ENCODE data around the gene SP100.
"Not testable (repeated sequence)": the region's sequence is repeated elsewhere in the genome, so short reads cannot be mapped to it uniquely, and the experiment has no call there.

SP100 gene

DNA sequence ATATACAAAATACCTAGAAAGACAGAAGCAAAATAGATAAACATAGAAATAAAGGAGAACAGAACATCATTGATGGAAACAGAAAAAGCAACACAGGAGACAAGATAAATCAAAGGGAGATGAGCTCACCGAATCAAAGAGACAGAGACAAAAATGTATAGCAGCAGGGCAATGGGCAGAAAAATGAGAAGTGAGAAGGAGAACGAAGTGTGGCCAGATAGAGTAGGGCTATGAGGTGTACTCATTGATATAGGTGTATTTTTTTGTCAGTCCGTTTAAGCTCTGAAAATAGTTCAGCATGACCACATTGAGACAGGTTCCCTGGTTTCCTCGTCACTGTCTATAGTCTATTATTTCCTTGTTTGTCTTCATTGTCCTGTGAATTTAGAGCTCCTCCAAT, 55.1 kb downstream of the SP100 start:
- DNase-seq: no peak

DNA sequence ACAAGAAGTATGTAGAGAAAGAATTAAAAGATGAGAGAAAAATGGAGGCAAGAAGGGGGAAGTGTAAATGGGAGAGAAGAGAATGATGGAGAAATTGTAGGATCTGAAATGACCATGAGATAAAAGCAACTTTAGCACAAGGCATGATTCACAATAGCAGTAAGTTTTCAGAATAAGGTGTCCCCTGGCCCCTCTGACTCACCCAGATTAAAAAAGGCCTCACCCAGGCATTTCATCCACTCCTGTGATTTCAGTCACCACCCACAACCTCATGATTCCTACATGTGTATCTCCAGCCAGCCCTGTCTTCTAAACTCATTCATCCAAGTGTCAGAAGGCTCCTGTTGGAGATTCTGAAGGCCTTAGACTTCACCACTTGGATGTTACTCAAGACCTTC, 56.6 kb downstream of the SP100 start:
- DNase-seq: no peak

DNA sequence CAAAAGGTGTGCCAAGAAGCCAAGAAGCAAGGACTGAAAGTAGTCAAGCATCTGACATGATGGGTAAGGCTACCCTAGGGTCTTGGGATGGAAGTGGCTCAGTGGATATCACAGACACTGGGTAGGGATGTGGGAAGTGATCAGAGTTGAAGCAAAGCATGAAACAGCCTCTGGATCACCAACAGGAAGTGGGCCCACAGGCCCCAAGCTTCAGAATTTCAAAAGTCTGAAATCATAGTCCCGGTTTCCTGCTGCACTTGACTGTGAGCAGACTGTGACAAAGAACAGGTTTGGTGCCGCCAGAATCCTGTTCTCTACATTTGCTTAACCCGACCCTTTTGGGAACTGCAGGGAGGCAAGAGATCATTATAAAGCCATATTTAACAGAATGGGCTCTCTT, 57.4 kb downstream of the SP100 start:
- DNase-seq: no peak

DNA sequence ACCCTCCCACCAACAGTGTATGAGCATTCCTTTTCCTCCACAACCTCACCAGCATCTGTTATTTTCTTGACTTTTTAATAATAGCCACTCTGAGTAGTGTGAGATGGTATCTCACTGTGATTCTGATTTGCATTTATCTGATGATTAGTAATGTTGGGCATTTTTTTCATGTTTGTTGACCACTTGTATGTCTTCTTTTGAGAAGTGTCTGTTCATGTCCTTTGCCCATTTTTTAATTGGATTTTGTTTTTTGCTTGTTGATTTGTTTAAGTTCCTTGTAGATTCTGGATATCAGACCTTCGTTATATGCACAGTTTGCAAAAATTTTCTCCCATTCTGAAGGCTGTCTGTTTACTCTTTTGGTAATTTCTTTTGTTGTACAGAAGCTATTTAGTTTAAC, 59.1 kb downstream of the SP100 start:
- no peak for DNase-seq

DNA sequence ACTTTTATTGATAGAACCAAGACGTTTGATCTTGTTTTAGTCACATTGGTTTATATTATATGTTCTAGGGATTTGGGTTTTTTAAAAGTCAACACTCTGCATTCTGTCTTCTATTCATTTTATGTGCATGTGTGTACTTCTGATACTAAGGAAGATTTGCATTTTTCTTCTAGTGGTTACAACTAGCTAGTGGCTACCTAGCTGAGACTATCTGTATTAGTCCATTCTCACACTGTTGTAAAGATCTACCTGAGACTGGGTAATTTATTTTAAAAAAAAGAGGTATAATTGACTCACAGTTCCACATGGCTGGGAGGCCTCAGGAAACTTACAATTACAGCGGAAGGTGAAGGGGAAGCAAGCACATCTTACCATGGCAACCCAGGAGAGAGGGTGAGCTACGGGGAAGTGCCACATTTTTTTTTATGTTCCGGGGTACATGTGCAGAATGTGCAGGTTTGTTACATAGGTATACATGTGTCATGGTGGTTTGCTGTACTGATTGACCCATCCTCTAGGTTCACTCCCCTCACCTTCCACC, 69.9 kb downstream of the SP100 start:
- DNase-seq: no peak

DNA sequence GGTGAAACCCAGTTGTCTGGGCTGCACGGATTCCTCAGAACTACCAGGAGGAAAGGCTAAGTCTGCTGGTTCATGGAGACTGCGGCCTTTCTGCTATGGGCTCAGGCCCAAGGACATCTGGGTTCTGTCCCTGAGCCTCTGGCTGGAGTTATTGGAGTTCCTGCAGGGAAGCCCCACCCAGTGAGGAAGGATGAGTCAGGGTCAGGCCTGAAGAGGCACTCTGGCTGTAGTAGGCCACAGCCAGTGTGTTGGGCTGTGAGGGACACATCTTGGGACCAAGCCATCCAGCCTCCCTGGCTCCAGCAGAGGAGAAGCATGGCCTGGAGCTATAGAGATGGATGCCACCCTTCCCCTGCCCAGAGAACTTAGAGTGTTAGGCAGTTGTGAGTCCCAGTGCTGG, 75.2 kb downstream of the SP100 start:
- not testable (repeated sequence) for DNase-seq

DNA sequence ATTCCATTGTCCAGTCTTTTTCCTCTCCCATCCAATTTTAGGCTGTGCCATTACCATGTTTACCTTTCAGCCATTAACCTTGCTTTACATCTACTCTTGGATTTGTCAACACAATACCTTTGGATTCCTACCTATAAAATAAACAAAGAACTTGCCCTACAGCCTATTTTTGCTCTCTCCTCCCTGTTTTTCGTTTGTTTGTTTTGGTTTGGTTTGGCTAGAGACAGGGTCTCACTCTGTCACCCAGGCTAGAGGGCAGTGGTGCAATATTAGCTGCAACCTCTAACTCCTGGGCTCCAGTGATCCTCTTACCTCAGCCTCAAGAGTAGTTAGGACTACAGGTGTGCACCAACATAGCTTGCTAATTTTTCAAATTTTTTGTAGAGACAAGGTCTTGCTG, 76.1 kb downstream of the SP100 start:
- DNase-seq: no peak

DNA sequence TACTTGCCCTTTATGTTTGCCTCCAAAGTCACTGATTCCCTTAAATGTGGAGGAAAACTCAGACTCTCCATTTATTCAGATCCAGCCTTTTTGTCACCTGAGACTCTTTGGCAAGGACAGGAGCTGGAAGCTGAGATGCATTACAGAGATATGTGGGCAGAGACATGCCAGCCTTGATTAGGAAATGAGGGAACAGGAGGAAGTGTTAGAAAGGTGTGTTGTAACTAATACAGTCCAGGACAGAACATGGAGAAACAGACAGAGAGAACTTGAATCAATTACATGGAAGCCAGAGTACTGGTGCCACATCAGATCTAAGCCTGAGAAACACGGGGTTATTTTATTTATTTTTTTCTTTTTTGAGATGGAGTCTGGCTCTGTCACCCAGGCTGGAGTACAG, 79.0 kb downstream of the SP100 start:
- DNase-seq: no peak

DNA sequence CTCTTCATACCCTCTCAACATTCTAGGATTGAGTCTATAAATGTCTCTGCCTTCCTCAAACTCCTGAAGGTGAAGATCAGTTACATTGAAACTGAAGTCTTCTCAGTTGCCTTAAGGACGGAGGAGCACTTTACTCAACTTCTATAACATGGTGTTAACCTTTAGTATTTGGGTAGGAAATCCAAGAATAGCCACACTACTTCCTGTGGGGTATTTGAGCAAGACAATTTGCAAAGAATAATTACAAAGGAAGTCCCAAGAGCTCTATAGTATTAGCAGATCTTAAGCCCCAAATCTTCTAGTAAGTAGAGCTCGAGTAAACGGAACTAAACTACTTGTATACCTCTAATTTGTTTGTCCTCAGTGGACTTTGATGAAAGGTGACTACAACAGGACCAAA, 80.9 kb downstream of the SP100 start:
- peak; percentile 2 for DNase-seq

DNA sequence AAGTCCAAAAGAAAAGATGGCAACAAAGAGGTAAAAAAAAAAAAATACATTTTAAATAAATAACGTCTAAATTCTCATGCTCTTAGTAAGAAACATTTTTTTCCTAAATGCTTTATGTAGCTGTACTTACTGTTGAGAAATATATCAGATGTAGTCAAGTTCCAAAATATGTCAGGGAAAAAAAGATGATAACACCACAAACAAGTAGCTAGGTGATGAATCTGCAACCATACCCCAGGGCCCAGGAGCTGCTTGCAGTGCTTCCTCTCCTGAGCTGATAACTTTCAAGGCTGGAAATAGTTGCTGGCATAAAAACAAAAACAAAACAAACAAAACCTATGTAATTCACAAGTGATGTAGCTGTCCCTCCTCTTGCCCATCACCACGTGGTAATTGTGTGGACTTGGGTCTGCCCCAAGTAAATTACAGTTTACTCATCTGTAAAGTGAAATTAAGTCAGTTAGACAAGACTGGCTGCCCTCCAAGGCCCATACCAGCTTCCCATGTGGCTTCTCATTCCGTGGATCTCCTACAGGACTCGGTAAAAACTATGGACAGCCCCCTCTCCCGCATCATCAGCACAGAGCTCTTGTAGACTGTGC, 82.6 kb downstream of the SP100 start:
- no peak for DNase-seq

DNA sequence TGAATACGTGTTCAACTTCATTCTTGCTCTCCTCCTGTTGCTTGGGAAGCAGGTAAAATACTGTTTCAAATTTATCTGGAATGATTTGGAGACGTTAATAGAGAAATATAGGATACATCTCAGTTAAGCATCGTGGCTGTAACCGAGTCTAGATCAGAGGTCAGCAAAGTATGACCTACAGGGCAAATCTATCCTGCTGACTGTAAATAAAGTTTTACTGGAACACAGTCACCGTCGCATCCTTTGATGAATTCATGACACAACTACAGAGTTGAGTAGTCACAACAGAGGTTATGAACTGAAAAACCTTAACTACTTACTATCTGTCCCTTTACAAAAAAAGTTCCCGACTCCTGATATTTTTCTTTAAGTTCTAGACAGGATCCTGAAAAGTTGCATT, 86.6 kb downstream of the SP100 start:
- no peak for DNase-seq

DNA sequence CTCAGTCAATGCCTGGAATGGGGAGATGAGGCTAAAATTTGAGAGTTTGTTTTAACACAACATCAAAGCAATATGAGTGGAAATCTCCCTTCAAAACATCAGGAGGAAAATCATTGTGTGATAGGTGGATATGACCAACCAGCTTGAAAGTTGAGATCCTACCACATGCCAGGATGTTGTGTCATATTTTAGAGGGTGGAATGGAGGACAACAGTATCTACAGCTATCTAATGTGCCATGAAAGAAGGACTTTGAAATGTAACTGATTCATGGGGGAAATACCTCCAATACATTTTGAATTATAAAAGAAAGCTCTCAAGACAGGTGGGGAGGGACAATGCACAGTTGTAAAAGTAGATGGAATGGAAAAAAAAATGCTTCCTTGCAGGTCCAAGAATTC, 87.8 kb downstream of the SP100 start:
- DNase-seq: no peak

DNA sequence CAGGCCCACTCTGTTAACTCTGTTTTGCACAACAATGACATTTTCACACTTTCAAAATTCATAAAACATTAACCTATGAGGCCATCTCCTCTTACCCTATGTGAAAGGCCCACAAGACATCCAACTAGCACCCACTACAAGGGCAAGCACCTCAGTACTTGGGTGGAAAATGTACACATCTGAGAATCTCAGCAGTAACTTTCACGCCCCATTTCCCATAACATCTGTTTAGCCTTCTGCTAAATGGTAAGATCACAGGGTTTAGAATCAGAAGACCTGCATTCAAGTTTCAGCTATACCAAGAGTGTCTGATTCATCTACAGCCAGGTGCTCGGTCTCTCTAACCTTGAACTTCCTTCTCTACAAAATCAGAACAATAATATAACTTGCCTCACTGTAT, 89.2 kb downstream of the SP100 start:
- no peak for DNase-seq

DNA sequence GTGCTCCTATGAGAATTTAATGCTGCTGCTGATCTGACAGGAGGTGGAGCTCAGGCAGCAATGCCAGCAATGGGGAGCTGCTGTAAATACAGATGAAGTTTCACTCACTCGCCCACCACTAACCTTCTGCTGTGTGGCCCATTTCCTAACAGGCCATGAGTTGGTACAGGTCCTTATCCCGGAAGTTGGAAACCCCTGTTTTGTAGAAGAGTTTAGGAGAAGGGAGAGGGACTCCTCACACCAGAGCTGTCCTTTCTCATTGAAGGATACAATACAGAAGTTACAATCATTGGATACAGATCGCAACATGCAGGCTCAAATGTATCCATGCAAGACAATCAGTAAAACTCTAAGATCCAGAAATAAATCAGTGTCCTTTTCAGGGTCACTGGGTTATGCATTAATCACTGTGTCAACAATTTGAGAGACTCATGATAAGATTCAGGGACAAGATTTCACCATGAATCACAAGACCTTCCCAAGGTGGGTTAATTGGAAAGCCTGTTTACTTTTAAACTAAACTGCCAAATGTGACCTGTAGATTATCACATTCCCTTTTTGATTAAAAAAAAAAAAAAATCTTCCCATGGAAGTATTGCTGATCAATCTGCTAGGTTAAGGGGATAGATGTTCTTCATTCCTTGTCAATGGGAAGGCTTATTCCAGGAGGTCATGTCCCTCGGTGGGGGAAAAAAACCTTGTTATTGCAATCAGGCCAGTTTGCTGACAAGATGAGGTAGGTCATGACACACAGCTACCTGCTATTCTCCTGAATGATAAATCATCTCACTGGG, 97.2 kb downstream of the SP100 start:
- DNase-seq: no peak

DNA sequence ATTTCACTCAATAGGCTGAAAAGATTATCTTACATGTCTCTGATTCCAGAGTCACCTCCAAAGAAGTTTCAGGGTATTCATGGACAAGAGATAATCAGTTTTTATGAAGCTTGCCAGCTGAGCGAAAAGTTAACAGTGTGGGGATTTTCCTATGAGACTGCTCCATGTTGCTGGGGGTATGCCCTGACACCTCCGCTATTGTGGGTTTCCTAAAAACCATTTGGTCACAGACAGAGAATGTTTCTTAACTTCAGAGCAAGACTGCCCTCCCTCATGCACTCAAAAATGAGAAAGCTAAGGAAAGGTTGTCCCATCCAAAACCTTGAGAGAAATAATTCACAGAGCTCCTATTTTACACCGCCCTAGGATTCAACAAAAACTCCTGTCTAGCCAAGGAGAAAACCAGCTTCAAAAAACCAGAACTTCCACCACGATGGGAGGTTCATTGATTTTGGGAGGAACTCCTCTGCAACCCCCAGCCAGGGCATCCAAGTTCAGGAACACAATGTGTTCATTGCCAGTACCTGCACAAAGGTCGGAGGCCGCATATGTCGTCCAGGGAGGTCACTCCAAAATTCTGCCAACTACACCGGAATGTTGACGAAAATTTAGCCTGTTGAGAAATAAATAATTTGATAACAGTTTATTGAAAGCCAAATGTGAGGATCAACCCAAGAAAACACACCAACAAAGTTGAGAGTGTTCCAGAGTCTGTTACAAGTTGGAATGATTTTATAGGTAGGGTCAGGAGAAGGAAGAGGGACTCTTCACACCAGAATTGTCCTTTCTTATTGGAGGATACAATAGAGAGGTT, 104.3 kb downstream of the SP100 start:
- DNase-seq: no peak

DNA sequence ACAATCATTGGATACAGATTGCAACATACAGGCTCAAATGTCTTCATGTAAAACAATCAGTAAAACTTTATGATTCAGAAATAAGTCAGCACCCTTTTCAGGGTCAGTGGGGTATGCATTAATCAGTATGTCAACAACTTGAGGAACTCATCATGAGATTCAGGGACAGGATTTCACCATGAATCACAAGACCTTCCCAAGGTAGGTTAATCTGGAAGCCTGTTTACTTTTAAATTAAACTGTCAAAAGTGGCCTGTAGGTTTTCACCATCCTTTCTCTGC, 104.8 kb downstream of the SP100 start:
- DNase-seq: no peak

DNA sequence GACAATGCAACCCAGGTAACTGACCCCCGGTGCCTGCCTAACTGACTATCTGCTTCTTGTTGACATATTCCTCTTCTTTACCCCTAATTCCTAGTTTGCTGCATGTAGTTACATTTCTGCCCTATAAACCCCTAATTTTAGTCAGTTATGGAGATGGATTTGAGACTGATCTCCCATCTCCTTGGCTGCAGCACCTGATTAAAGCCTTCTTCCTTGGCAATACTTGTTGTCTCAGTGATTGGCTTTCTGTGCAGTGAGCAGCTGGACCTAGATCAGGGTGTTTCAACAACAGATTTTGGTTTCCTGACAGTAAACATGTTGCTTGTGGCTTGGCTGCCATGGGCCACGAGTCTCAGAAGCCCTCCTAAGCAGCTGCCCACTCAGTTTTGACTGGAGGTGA, 105.4 kb downstream of the SP100 start:
- no peak for DNase-seq

DNA sequence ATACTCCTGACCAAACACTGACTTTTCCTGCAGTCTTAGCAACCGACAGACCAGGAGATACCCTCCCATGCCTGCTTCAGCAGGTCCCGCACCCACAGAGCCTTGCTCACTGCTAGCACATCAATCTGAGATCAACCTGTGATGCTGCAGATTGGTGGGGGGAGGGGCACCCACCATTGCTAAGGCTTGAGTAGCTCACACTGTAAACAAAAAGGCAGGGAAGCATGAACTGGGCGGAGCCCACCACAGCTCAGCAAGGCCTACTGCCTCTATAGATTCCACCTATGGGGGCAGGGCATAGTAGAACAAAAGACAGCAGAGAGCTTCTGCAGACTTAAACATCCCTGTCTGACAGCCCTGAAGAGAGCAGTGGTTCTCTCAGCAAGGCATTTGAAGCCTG, 109.7 kb downstream of the SP100 start:
- DNase-seq: no peak

DNA sequence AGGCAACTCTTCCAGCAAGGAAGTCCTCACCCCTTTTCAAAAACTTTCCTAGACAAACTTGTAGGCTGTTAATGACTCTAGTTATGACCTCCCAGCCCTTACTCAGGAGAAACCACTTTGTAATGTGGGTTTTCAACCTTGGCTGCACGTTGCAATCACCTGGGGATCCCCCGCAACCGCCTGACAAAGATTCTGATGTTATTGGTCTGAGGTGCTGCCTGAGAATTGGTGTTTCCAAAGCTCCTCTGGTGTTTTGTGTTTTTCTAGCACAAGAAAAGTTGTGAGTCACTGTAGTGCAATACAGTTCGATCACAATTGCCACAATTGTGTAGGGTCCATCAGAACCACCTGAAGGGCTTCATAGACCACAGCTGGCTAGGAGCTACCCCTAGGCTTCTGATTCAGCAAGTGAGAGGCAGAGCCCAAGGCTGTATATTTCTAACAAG, 121.6 kb downstream of the SP100 start:
- DNase-seq: no peak

DNA sequence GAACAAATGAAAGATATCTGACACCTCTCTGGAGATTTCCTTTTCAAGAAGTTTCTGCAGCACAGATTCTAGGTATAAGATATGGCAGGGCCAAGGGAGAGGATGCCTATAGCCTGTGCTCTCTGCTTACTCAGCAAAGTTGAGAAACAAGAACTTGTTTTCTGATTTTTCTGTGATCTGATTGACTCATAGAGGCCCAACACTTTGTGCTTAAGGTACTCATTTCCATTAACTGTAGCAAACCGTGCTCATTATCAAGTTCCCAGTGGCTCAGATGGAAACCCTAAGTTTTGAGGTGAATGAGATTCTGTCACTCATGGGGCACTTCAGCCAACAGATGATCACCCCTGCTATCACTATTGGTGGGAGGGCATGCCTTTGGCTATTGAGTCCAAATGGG, 124.3 kb downstream of the SP100 start:
- no peak for DNase-seq

DNA sequence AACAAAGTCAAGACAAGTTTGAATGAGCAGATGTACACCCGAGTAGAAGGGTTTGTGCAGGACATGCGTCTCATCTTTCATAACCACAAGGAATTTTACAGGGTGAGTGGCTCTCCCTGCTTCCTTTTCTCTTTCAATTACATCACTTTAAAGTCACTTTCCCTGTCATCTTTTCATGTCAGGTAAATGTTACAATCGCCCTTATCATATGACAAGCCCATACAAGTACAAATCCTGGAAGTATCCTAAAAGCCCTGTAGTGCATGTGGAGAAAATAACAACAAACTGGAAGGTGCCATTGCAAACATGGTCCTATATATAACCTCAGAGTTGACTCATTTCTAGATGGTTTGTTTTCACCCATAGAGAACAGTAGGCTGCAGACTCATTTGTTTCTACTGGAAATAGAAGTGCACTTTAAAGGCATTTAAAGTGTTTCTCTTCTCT, 126.0 kb downstream of the SP100 start:
- DNase-seq: no peak

DNA sequence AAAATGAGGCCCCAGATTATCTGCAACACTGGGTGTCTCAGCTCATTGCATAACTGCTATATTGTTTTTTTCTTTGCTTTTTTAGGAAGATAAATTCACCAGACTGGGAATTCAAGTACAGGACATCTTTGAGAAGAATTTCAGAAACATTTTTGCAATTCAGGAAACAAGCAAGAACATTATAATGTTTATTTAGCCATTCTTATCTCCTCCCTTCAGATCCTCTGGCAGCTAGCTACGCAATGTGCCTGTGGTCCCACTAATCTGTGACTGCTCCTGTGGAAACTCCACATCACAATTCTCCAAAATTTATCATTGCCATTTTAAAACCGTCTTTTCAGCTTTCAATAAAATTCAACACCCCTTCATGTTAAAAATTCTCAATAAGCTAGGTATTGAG, 126.8 kb downstream of the SP100 start:
- no peak for DNase-seq

DNA sequence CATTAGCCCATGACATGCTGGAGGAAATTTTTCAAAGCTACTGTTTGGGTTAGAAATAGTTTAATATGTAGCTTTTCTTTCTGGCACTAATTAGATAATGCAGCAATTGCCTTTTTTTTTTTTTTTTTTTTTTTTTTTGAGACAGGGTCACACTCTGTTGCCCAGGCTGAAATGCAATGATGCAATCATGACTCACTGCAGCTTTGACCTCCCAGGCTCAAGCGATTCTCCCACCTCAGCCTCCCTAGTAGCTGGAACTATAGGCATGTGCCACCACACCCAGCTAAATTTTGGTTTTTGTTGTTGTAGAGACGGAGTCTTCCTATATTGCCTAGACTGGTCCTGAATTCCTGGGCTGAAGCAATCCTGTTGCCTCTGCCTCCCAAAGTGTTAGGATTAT, 136.2 kb downstream of the SP100 start:
- no peak for DNase-seq

DNA sequence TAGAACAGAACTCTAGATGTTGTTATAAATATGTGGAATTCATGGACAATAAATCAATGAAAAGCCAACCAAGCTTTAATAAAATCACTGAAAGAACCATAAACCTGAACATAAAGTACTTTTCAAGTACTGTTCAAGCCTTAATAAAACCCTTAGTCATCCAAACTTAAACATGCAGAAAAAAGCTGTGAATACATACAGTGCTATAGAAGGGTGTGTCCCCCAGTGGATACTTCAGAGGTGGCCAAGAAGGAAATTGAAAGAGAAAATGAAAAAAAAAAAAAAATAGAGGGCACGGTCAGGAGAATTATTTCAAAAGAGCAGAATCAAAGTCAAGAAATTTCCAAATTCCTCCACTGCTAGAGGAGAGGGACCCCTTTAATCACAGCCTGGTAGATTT, 141.1 kb downstream of the SP100 start:
- no peak for DNase-seq
